Activated T-helper 2 cell treated with anti-CD3 and anti-CD28 coated beads, Interferon-gamma antibody, Interleukin-2, Interleukin-4, amounts not matched to agents 10 μg/mL and 5 μg/mL and 100 μg/mL, durations not matched to agents 14 hours and 24 hours and 36 hours (primary cell): ENCODE measurements around the gene KANK4. TPM values are rescaled to one million over a fixed set of nuclear protein-coding genes. Genes with fewer than 3 reads are reported as not detected.
A peak's percentile ranks its signal among the peaks of the same experiment; 100 is the strongest.

Experiments used
- DNase-seq: peaks from one replicate; pipeline ENCODE4 v3.0.0; 2021; ENCODE audit warnings: low spot score
- H3K27ac Mint-ChIP-seq: one replicate; pipeline ENCODE4 v1.8.0; 2021; ENCODE audit warnings: mixed read lengths
- H3K27me3 Mint-ChIP-seq: one replicate; pipeline ENCODE4 v1.8.0; 2021; ENCODE audit warnings: low read depth, mixed read lengths
- H3K36me3 Mint-ChIP-seq: one replicate; pipeline ENCODE4 v1.8.0; 2021; ENCODE audit warnings: low read depth, mixed read lengths
- H3K4me1 Mint-ChIP-seq: one replicate; pipeline ENCODE4 v1.8.0; 2021; ENCODE audit warnings: low read depth, mixed read lengths
- H3K4me3 Mint-ChIP-seq: one replicate; pipeline ENCODE4 v1.8.0; 2021; ENCODE audit warnings: low read depth, mild to moderate bottlenecking, moderate library complexity, mixed read lengths
- H3K9me3 Mint-ChIP-seq: one replicate; pipeline ENCODE4 v1.8.0; 2021; ENCODE audit warnings: mixed read lengths
- intact Hi-C: fragments of 100-400 bp; cut with micrococcal nuclease; formaldehyde crosslinking; loops from one replicate; pipeline ENCODE4 v1.15.1; 2023
- total RNA-seq: library from RNA; stranded (reverse); gene quantifications from 2 replicates; pipeline ENCODE4 v1.2.3, GENCODE V29; 2022

The KANK4 gene
- total RNA-seq, 1 donor from 2014 or later: not detected

GRCh38 chr1:62271948-62272728 lies 47.1 kb downstream of the KANK4 start:
- intact Hi-C loops: no loop called here
- peak; percentile 52 for DNase-seq
- Mint-ChIP-seq H3K27me3 (no peaks in the 10 kb centered on the region), H3K4me3 (no peak overlapping the region), H3K4me1 (peaks cover 16% of the 10 kb centered on the region), H3K36me3 (peaks cover 3% of the 10 kb centered on the region), H3K27ac (peak overlapping the region; percentile 82), H3K9me3 (no peaks in the 10 kb centered on the region)

- H3K9me3 Mint-ChIP-seq: no peaks in the 10 kb centered on the region
- no peak overlapping the region for H3K4me3 Mint-ChIP-seq
- peaks cover 3% of the 10 kb centered on the region for H3K36me3 Mint-ChIP-seq
- no peaks in the 10 kb centered on the region for H3K27me3 Mint-ChIP-seq
- DNase-seq: no peak
- peaks cover 16% of the 10 kb centered on the region for H3K4me1 Mint-ChIP-seq
- no peak overlapping the region for H3K27ac Mint-ChIP-seq
- intact Hi-C loops: no loop called here
Measured at GRCh38 chr1:62271134-62271533, 48.1 kb downstream of the KANK4 start.

- no peak for DNase-seq
- Mint-ChIP-seq H3K9me3 (no peaks in the 10 kb centered on the region), H3K27me3 (no peaks in the 10 kb centered on the region), H3K36me3 (peaks cover 3% of the 10 kb centered on the region), H3K4me3 (no peak overlapping the region), H3K27ac (no peak overlapping the region), H3K4me1 (peaks cover 16% of the 10 kb centered on the region)
- intact Hi-C loops: no loop called here
Measured at GRCh38 chr1:62269851-62270495, 49.3 kb downstream of the KANK4 start.

- peaks cover 3% of the 10 kb centered on the region for H3K36me3 Mint-ChIP-seq
- H3K4me1 Mint-ChIP-seq: peaks cover 16% of the 10 kb centered on the region
- no peaks in the 10 kb centered on the region for H3K27me3 Mint-ChIP-seq
- no peak overlapping the region for H3K27ac Mint-ChIP-seq
- H3K9me3 Mint-ChIP-seq: no peaks in the 10 kb centered on the region
- no peak overlapping the region for H3K4me3 Mint-ChIP-seq
- DNase-seq: no peak
- intact Hi-C loops: no loop called here
Measured at GRCh38 chr1:62269439-62269838, 49.8 kb downstream of the KANK4 start.

- Mint-ChIP-seq H3K27ac (no peak overlapping the region), H3K4me3 (no peak overlapping the region), H3K36me3 (peaks cover 3% of the 10 kb centered on the region), H3K4me1 (peaks cover 16% of the 10 kb centered on the region), H3K27me3 (no peaks in the 10 kb centered on the region), H3K9me3 (no peaks in the 10 kb centered on the region)
- DNase-seq: no peak
- intact Hi-C loops: no loop called here
Measured at GRCh38 chr1:62268315-62268714, 50.9 kb downstream of the KANK4 start.

- H3K27me3 Mint-ChIP-seq: peaks cover 2% of the 10 kb centered on the region
Measured at GRCh38 chr1:62265956-62266935, 53.0 kb downstream of the KANK4 start.

GRCh38 chr1:62263814-62264353 lies 55.4 kb downstream of the KANK4 start:
- Mint-ChIP-seq H3K27me3 (peaks cover 2% of the 10 kb centered on the region), H3K9me3 (no peaks in the 10 kb centered on the region), H3K4me3 (no peak overlapping the region), H3K4me1 (no peaks in the 10 kb centered on the region), H3K36me3 (no peaks in the 10 kb centered on the region), H3K27ac (no peak overlapping the region)
- no peak for DNase-seq
- intact Hi-C loops: no loop called here

More at GRCh38 chr1:62265956-62266935, 53.0 kb downstream of the KANK4 start:
- DNase-seq: no peak
- Mint-ChIP-seq H3K36me3 (no peaks in the 10 kb centered on the region), H3K9me3 (no peaks in the 10 kb centered on the region), H3K4me3 (no peak overlapping the region), H3K27ac (no peak overlapping the region), H3K4me1 (peaks cover 3% of the 10 kb centered on the region)
- intact Hi-C loops: no loop called here

- Mint-ChIP-seq H3K4me3 (no peak overlapping the region), H3K27ac (no peak overlapping the region), H3K9me3 (no peaks in the 10 kb centered on the region), H3K36me3 (no peaks in the 10 kb centered on the region), H3K4me1 (no peaks in the 10 kb centered on the region), H3K27me3 (peaks cover 2% of the 10 kb centered on the region)
- intact Hi-C loops: no loop called here
- no peak for DNase-seq
Measured at GRCh38 chr1:62263006-62263813, 56.0 kb downstream of the KANK4 start.

- intact Hi-C loops: no loop called here
- Mint-ChIP-seq H3K27ac (no peak overlapping the region), H3K36me3 (no peaks in the 10 kb centered on the region), H3K9me3 (no peaks in the 10 kb centered on the region), H3K27me3 (peaks cover 2% of the 10 kb centered on the region), H3K4me3 (no peak overlapping the region), H3K4me1 (no peaks in the 10 kb centered on the region)
- DNase-seq: no peak
Measured at GRCh38 chr1:62260688-62261087, 58.5 kb downstream of the KANK4 start.

GRCh38 chr1:62259551-62259950 lies 59.7 kb downstream of the KANK4 start:
- intact Hi-C loops: no loop called here

GRCh38 chr1:62250126-62250726 lies 69.0 kb downstream of the KANK4 start:
- intact Hi-C loops: no loop called here
- Mint-ChIP-seq H3K4me3 (no peak overlapping the region), H3K9me3 (no peaks in the 10 kb centered on the region), H3K27ac (no peak overlapping the region), H3K27me3 (no peaks in the 10 kb centered on the region), H3K36me3 (no peaks in the 10 kb centered on the region), H3K4me1 (no peaks in the 10 kb centered on the region)
- no peak for DNase-seq

More at GRCh38 chr1:62259551-62259950, 59.7 kb downstream of the KANK4 start:
- Mint-ChIP-seq H3K4me1 (no peaks in the 10 kb centered on the region), H3K27me3 (peaks cover 2% of the 10 kb centered on the region), H3K27ac (no peak overlapping the region), H3K36me3 (no peaks in the 10 kb centered on the region), H3K4me3 (no peak overlapping the region), H3K9me3 (no peaks in the 10 kb centered on the region)
- no peak for DNase-seq
